OCI-LY3 (cell line): ENCODE data around the gene MS4A6A.

Source experiments
- H2AFZ ChIP-seq: fragments of 200-600, 300-600 bp; shearing (Covaris generic); 2 replicates; pipeline ENCODE4 v1.6.0; 2014; ENCODE audit warnings: antibody characterized with exemption, low read depth, low read length
- H3K27ac ChIP-seq: fragments of 200-600, 300-600 bp; sonication (generic); 2 replicates; pipeline ENCODE4 v1.5.1; 2014; ENCODE audit warnings: mild to moderate bottlenecking, low read length, moderate library complexity, mixed read lengths
- H3K27me3 ChIP-seq: fragments of 200-600, 300-600 bp; sonication (generic); 2 replicates; pipeline ENCODE4 v1.6.1; 2014; ENCODE audit warnings: low read depth, low read length, mixed read lengths
- H3K36me3 ChIP-seq: fragments of 200-600, 300-600 bp; sonication (generic); replicated peaks from 2 replicates; pipeline ENCODE3; 2014; ENCODE audit warnings: low read depth, low read length, mixed read lengths
- H3K4me1 ChIP-seq: fragments of 300-600, 200-600 bp; sonication (generic); 2 replicates; pipeline ENCODE4 v1.6.1; 2014; ENCODE audit warnings: low read length, mixed read lengths
- H3K4me2 ChIP-seq: fragments of 200-600, 300-600 bp; sonication (generic); 2 replicates; pipeline ENCODE4 v1.6.1; 2014; ENCODE audit warnings: low read length, mixed read lengths
- H3K4me3 ChIP-seq: fragments of 300-600, 200-600 bp; sonication (generic); 2 replicates; pipeline ENCODE4 v1.5.1; 2014; ENCODE audit warnings: antibody characterized with exemption, mild to moderate bottlenecking, low read length, moderate library complexity
- H3K79me2 ChIP-seq: fragments of 300-600, 200-600 bp; shearing (Covaris generic); 2 replicates; pipeline ENCODE4 v1.6.1; 2014; ENCODE audit warnings: mild to moderate bottlenecking, low read length, mixed read lengths
- H3K9ac ChIP-seq: fragments of 300-600, 200-600 bp; shearing (Covaris generic); 2 replicates; pipeline ENCODE4 v1.6.0; 2014; ENCODE audit warnings: mild to moderate bottlenecking, low read length, moderate library complexity
- H3K9me3 ChIP-seq: fragments of 200-600, 300-600 bp; shearing (Covaris generic); 2 replicates; pipeline ENCODE4 v1.6.1; 2014; ENCODE audit warnings: low read length, mixed read lengths; ENCODE audit not compliant: insufficient read depth
- H4K20me1 ChIP-seq: fragments of 200-600, 300-600 bp; sonication (generic); 2 replicates; pipeline ENCODE4 v1.6.1; 2016; ENCODE audit warnings: low read length, mixed read lengths; ENCODE audit not compliant: insufficient read depth
- EZH2phosphoT487 ChIP-seq: fragments of 200-600 bp; shearing (Covaris generic); IDR thresholded peaks from 2 replicates; pipeline ENCODE4 v1.6.1; 2018; ENCODE audit warnings: antibody characterized with exemption, mixed run types, low read depth
- TF ChIP-seq, protein P1 (sequence below): fragments of 200-600, 300-600 bp; sonication (generic); IDR thresholded peaks from 2 replicates; pipeline ENCODE4 v1.5.1; 2014; ENCODE audit warnings: antibody characterized with exemption, low read length, low read depth

MS4A6A gene

DNA sequence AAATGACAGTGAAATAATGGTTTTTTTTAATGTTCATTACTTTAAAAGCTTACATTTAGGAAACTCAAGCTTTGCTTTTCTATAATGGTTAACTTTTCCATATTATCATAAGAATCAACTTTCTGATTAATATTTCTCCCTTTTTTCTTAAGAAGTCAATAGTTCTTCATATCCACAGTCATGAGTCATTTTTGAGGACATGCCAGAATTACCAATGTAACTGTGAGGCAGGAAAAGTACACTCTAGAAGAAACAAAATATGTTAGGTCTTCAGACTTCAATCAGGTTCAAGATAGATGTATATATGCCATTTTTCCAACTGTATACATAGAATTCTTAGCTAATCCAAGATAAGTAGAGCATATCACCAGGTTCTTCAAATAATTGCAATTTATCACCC lies 10.9 kb downstream of the MS4A6A start:
- no peak overlapping the region for H3K27ac ChIP-seq
- no peaks in the 10 kb centered on the region for H3K79me2 ChIP-seq
- TF ChIP-seq, protein P1, sequence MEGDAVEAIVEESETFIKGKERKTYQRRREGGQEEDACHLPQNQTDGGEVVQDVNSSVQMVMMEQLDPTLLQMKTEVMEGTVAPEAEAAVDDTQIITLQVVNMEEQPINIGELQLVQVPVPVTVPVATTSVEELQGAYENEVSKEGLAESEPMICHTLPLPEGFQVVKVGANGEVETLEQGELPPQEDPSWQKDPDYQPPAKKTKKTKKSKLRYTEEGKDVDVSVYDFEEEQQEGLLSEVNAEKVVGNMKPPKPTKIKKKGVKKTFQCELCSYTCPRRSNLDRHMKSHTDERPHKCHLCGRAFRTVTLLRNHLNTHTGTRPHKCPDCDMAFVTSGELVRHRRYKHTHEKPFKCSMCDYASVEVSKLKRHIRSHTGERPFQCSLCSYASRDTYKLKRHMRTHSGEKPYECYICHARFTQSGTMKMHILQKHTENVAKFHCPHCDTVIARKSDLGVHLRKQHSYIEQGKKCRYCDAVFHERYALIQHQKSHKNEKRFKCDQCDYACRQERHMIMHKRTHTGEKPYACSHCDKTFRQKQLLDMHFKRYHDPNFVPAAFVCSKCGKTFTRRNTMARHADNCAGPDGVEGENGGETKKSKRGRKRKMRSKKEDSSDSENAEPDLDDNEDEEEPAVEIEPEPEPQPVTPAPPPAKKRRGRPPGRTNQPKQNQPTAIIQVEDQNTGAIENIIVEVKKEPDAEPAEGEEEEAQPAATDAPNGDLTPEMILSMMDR = no peak
- no peak for TF ChIP-seq EZH2phosphoT487
- H3K36me3 ChIP-seq = peaks cover 15% of the 10 kb centered on the region
- H3K4me3 ChIP-seq = no peak overlapping the region
- peaks cover 16% of the 10 kb centered on the region for H3K4me1 ChIP-seq
- no peaks in the 10 kb centered on the region; the same call in 1 of the 2 replicates for H3K27me3 ChIP-seq
- no peak overlapping the region for H3K4me2 ChIP-seq
- H2AFZ ChIP-seq = no peak overlapping the region
- no peak overlapping the region for H3K9ac ChIP-seq
- peaks cover 34% of the 10 kb centered on the region for H3K9me3 ChIP-seq
- H4K20me1 ChIP-seq = no peaks in the 10 kb centered on the region

DNA sequence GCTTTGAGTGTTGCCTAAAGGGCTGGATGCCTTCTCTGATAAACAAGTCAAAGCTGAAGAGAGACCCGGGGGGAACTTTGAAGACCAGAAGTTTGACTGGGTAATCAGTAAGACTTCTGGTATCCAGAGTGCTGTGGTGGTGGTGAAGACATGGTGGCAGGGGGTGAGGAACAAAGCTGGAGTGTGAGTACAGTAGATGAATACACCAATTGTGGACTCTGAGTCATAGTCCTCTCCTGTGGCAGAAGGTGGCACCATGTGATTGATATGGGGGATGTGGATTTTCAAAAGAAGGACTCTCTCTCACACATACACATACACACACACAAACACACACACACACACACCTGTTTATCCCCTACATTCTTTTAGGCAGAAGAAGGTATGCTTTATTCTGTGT lies 12.3 kb downstream of the MS4A6A start:
- no peaks in the 10 kb centered on the region; the same call in 1 of the 2 replicates for H3K27me3 ChIP-seq

DNA sequence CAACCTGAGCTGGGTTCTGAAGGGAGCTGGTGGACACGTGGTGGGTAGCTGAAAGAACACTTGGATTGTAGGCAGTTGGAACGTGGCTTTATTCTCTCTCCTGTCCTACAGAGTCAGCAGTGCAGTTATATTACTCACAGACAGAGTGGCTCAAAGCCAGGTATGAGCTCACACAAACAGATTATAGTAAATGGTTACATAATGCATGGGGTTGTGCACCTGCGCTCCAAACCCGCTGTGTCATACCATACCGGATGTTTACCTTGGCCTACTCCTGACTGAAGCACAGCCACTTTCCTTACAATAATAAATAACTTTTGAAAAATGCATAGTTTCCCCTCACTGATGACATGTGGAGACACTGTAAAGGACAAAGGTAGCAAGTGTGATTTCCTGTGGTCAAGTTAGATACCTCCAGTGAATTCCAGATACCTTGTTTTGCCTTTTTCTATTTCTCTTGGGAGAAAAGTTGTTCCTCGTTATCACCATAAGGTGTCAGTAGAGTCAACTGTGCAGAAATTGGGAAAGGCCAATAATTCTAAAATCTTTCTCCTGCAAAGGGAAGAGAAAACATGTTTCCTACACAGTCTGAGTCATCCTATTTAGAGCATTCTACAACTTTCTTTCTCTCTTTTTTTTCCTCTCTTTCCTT lies 13.5 kb downstream of the MS4A6A start:
- Histone ChIP-seq H2AFZ (no peak overlapping the region), H3K9me3 (peaks cover 38% of the 10 kb centered on the region), H3K9ac (no peak overlapping the region), H4K20me1 (no peaks in the 10 kb centered on the region), H3K79me2 (no peaks in the 10 kb centered on the region), H3K27ac (no peak overlapping the region), H3K4me1 (peaks cover 6% of the 10 kb centered on the region; the same call in 1 of the 2 replicates), H3K4me3 (no peak overlapping the region), H3K4me2 (no peak overlapping the region), H3K36me3 (peaks cover 15% of the 10 kb centered on the region), H3K27me3 (no peaks in the 10 kb centered on the region; the same call in 1 of the 2 replicates)
- TF ChIP-seq EZH2phosphoT487 = no peak
- TF ChIP-seq, protein P1 = peak; percentile 41

More for the DNA sequence above, 12.3 kb downstream of the MS4A6A start:
- H2AFZ ChIP-seq = no peak overlapping the region
- H3K36me3 ChIP-seq = peaks cover 15% of the 10 kb centered on the region
- peaks cover 9% of the 10 kb centered on the region for H3K4me1 ChIP-seq
- no peaks in the 10 kb centered on the region for H4K20me1 ChIP-seq
- H3K9me3 ChIP-seq = peaks cover 38% of the 10 kb centered on the region
- H3K79me2 ChIP-seq = no peaks in the 10 kb centered on the region
- H3K4me2 ChIP-seq = no peak overlapping the region
- no peak overlapping the region for H3K4me3 ChIP-seq
- no peak overlapping the region for H3K9ac ChIP-seq
- H3K27ac ChIP-seq = no peak overlapping the region
- TF ChIP-seq, protein P1 = no peak
- TF ChIP-seq EZH2phosphoT487 = no peak

GRCh38 chr11:60168306-60168705 lies 14.6 kb downstream of the MS4A6A start:
- H3K27me3 ChIP-seq = no peaks in the 10 kb centered on the region
- H3K9ac ChIP-seq = no peak overlapping the region
- no peak overlapping the region for H3K27ac ChIP-seq
- H3K9me3 ChIP-seq = peaks cover 38% of the 10 kb centered on the region
- peaks cover 6% of the 10 kb centered on the region; the same call in 1 of the 2 replicates for H3K4me1 ChIP-seq
- H4K20me1 ChIP-seq = no peaks in the 10 kb centered on the region
- no peak overlapping the region for H2AFZ ChIP-seq
- peaks cover 15% of the 10 kb centered on the region for H3K36me3 ChIP-seq
- H3K4me2 ChIP-seq = no peak overlapping the region
- no peak overlapping the region for H3K4me3 ChIP-seq
- H3K79me2 ChIP-seq = no peaks in the 10 kb centered on the region
- TF ChIP-seq, protein P1 = no peak
- no peak for TF ChIP-seq EZH2phosphoT487
